Bladder microvascular endothelial cell (primary cell): ENCODE results near the gene KIAA1755. TPM values are rescaled to one million over a fixed set of nuclear protein-coding genes. Genes with fewer than 3 reads are reported as not detected.

Experiments
- total RNA-seq: library from RNA; depleted of rRNA; stranded (reverse); fragments of >200 nt; gene quantifications from 2 replicates; pipeline ENCODE4 v1.2.3, GENCODE V29; 2014

Gene KIAA1755, protein sequence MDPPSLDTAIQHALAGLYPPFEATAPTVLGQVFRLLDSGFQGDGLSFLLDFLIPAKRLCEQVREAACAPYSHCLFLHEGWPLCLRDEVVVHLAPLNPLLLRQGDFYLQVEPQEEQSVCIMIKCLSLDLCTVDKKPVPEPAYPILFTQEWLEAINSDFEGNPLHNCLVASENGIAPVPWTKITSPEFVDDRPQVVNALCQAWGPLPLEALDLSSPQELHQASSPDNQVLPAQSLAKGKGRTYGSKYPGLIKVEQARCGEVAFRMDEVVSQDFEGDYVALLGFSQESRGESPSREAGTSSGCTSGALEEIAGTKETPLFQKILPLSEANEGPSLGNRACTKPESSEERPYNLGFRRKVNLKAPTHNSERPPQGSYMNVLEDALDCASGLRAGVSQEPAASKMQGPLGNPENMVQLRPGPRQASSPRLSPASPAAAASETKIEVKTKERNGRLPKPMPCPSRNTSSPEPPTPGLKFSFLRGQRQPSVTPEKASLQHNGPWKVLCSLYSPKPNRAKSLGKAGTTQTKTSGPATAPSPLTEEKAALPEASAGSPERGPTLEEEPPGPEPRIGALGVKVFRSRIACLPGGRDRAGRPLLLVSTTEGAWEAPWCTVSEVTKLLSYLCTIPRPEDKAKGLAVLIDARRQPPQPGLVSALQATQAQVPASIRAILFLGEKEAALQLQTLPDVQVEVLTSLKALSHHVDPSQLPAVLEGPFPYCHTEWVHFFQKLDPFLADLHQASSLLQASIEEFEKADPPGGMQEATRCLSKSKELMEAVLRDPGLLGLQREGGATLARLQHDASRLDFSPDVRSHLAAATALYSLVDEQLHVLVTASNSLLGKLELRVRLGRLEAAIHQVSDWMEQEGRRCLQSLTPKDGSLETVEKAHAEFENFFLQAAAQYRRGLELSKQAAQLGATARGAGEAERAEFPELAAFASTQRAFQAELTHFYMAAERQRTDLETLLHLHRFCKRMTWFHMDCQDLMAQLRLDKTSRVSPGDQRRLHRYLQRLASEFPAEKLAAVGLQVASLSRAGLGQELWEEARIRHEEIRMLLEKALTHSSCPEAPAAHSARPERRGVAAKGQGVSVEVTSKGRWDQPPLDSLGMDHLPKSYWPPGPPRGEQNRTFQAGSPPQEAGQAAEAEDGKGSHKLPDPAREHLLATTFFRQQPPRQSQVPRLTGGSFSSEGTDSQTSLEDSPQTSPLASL
- 0.16 and 0.44 TPM in 2 replicates for total RNA-seq

DNA sequence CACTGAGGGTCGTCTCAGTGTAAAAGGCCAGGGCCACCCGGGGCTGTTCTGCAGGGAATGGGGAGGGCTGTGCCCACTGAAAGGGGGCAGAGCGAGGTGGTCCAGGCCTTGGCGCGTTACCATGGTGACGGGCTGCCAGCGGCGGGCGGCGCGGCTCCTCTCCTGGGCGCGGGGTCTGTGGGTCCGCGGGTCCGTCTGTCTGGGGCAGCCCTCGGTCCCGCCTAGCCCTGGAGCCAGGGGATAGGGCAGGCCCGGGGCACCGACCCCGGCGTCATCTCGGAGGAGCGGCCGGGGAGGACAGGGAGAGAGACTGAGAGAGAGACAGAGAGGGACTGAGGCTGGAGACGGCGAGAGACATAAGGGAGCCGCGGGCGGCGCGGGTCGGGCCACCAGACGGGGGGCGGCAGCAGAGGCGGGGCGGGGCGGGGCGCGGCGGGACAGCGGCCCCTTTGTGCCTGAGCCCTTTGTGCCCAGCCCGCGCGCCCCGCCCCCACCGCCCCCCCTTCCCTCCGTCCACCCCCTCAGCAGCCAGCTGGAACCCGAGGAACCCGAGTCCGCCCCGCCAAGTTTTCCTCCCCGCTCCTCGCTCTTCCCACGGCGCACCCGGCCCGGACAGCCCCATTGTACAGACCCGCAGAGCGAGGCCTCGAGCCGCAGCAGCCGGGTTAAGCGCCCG lies at the start of gene KIAA1755:
TSS of gene KIAA1755 (minus strand) at position 358 of the 676 bp plus-strand sequence. CDS start at position 123, 235 bp downstream.

DNA sequence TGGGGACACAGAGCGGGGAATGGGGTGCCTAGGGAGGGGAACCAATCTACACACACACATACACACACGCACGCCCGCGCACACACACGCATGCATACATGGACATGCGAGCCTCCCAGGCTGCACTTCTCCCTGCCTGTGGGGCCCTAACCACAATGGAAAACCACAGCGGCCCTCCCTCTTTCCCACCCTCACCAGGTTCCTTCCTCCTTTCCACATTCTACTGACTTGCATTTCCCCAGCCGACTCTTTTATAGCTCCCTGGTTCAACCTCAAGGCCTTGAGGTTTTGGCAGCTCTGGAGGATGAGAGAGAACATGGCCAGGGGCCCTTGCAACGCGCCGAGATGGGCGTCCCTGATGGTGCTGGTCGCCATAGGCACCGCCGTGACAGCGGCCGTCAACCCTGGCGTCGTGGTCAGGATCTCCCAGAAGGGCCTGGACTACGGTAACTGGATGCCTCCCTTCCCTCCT lies 43.4 kb upstream of the KIAA1755 start, which contains the start of gene BPI:
TSS of gene BPI (plus strand) at position 249 of the 472 bp plus-strand sequence. CDS start at position 317, 68 bp downstream.

DNA sequence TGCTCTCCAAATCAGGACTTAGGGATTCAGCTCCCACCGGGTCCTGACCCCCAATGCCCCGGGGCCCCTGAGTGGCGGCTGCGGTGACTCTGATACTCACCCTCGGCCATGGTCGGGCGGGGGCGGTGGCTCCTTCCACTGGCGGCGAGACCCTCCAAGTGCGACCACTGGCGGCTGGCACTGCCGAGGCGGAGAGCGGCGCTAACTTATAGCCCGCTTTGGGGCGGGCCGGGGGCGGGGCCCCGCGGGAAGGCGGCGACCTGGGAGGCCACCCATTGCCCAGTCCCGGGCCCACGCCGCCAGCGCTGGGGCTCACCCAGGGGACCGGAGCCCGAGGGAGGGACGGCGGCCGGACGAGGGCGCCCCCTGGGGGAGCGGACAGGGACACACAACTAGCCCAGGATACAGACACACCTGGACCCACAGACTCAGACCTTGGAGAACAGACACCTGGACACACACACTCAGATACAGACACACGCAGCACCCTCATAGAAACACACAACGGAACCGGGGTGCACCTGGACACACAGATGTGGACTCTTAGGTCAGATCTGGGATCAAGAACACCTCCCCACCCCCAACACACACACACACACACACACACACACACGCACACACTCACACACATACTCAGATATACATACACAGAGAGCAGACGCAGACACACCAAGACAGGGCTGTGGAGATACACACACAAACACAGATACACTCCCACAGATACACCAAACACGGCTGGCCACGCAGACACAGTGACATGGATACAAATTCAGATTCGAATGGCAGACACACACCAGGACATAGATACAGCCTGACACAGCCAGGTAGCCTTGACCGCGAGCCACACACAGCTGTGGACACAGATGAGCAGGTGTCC lies 95.2 kb downstream of the KIAA1755 start, which contains the start of gene TGM2:
TSS of gene TGM2 (minus strand) at position 182 of the 877 bp plus-strand sequence. CDS start at position 110, 72 bp downstream.

Other genes with a start within 250 kb of the KIAA1755 start
- 12.3 and 27.8 TPM in 2 replicates for gene TTI1, start 227.3 kb downstream of the KIAA1755 start, total RNA-seq
- gene RPRD1B, start 227.0 kb downstream of the KIAA1755 start, total RNA-seq, result 10.5 and 24.9 TPM in 2 replicates
- 265 and 1,184 TPM in 2 replicates for gene TGM2, start 95.5 kb downstream of the KIAA1755 start, total RNA-seq
- gene BPI, start 43.4 kb upstream of the KIAA1755 start, total RNA-seq, result not detected in 2 replicates
- not detected in 2 replicates for gene LBP, start 85.7 kb upstream of the KIAA1755 start, total RNA-seq
- 3.1 and 13.7 TPM in 2 replicates for gene SNHG17, start 174.6 kb upstream of the KIAA1755 start, total RNA-seq
- 15.9 and 39.3 TPM in 2 replicates for gene RALGAPB, start 212.1 kb upstream of the KIAA1755 start, total RNA-seq